NCI-H345 treated with DMSO at 0.1 percent for 48 hours (cell line): Measurements from ENCODE around the gene AMPD1.

ENCODE experiments used
- DNase-seq: peaks from one replicate; lab custom pipeline; 2025; ENCODE audit not compliant: unreplicated experiment; lab: John Stamatoyannopoulos, UW

The AMPD1 gene

DNA sequence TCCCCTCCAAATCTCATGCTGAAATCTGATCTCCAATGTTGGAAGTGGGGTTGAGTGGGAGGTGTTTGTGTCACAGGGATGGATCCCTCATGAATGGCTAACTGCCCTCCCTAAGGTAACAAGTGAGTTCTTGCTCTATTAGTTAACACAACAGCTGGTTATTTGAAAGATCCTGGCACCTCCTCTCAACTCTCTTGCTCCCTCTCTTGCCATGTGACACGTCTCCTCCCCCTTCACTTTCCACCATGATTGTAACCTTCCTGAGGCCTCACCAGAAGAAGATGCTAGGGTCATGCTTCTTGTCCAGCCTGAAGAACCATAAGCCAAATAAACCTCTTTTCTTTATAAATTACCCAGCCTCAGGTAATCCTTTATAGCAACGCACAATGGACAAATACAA is 54.0 kb downstream of the AMPD1 start:
- DNase-seq = no peak

DNA sequence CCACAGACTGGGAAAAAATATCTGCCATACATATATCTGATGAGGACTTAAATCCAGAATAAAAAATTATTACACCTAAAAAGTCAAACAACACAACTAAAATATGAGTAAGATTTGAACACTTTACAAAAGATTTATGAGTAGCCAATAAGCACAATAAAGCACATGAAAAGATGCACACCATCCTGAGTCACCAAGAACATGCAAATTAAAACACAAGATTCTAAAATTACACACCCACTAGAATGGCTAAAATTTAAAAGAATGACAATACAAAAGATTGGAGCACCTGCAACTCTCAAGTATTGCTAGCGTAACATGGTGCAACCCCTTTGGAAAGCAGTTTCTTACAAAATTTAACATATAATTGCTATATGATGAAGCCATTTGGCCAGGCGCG is 56.4 kb downstream of the AMPD1 start:
- no peak for DNase-seq

DNA sequence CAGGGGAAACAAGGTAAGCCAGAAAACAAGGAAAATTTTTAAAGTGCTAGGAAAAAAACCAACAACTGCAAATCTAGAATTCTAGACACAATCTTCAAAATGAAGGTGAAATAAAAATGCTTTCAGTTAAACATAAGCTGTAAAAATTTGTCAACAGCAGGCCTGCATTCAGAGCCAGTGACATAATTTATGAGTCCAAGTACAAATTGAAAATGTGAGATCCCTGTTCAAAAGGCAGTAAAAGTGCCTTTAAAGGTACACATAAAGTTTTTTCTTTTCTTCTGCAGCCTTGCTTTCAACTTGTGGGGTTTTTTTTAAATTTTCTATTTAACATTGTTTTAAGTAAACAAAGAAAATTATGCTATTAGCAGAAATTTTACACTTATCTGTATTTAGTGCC is 62.9 kb downstream of the AMPD1 start:
- DNase-seq = no peak

DNA sequence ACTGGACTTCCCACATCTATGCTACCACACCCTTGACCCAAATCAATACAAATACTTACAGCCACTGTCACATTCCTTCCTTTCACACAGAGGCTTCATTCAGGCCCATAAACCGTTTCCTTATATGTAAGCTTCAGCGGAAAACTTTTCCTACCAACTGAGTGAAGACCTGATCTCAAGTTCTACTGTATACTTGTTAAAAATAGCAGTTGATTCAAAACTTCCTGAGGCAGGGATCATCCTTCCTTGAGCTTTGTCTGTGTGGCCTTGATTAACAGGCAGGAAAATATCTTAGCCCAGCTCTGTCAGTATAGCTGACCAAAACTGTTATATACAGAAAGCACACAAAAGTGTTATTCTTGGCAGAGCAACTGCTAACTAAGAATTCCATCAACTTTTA is 68.2 kb downstream of the AMPD1 start:
- no peak for DNase-seq

DNA sequence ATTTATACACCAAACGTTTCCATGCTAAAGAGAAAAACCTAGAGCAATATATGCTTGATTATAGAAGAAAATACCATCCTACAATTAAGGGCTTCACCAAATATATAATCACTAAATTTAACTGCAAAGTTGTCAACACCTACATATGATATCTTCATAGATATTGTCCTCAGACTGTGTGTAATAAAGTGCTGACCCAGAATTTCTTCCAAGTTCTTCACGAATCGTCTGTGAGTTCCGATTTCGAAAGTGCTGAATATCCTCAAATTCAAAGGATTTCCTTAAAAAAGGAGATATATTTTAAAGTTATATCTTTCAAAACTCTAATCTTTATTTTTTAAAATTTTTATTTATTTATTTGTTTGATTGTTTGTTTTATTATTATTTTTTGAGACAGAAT is 72.0 kb downstream of the AMPD1 start:
- DNase-seq = no peak
